Right forelimb (tissue), 1 donor: Measurements from ENCODE around the gene RNF180.
"Not testable (repeated sequence)": the region's sequence is repeated elsewhere in the genome, so short reads cannot be mapped to it uniquely, and the experiment has no call there.

Experiments
- DNase-seq: peaks from one replicate; pipeline ENCODE4 v3.0.0-alpha.2; 2018

Gene RNF180

GRCh38 chr5:64407103-64407825, 241.6 kb downstream of the RNF180 start:
- DNase-seq, result not testable (repeated sequence)

DNA sequence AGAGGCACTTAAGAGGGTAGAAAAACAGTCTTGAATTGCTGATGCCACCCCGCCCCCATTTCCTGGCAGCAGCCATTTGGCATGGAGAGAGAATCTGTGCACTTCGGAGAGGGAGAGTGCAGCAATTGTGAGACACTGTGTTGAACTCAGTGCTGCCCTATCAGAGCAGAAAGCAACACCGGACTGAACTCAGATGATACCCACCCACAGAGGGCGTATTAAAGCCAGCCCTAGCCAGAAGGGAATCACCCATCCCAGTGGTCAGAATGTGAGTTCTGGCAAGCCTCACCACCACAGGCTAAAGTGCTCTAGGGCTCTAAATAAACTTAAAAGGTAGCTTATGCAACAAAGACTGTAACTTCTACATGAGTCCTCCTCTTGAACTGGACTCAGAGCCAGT, 251.7 kb downstream of the RNF180 start:
- no peak for DNase-seq

DNA sequence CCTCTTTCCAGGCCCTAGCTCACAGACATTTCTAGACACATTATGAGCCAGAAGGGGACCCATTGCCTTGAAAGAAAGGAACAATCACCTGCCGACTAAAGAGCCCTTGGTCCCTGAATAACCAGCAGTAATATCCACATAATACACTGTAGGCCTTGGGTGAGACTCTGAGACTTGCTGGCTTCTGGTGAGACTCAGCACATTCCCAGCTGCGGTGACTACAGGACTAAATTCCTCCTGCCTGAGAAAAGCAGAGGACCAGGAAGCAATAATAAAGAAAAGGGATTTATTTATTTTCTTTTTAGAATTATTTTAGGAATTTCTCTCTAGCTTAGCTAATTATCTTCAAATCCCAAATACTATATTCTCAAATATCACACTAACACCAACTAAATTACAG, 252.4 kb downstream of the RNF180 start:
- DNase-seq, result no peak
